HAP-1 (cell line): Measurements from ENCODE around the gene SPTBN4.
"Not testable (repeated sequence)": the region's sequence is repeated elsewhere in the genome, so short reads cannot be mapped to it uniquely, and the experiment has no call there.

ENCODE experiments used
- DNase-seq, 2 experiments: peaks; one replicate each; pipeline ENCODE4 v3.0.0-alpha.2; 2016 to 2020; ENCODE audit warnings: low spot score in 2 of 2
- H3K27me3 ChIP-seq: fragments of 250-450 bp; sonication (Bioruptor Pico); 2 replicates; pipeline ENCODE4 v1.5.1; 2020; ENCODE audit warnings: low read depth, mild to moderate bottlenecking, moderate library complexity
- H3K36me3 ChIP-seq: fragments of 250-450 bp; sonication (Bioruptor Pico); replicated peaks from 2 replicates; pipeline ENCODE4 v1.5.1; 2020; ENCODE audit warnings: mild to moderate bottlenecking
- H3K4me1 ChIP-seq: fragments of 250-450 bp; sonication (Bioruptor Pico); 2 replicates; pipeline ENCODE4 v1.5.1; 2020; ENCODE audit warnings: mild to moderate bottlenecking
- H3K4me3 ChIP-seq: fragments of 250-450 bp; sonication (Bioruptor Pico); 2 replicates; pipeline ENCODE4 v1.5.1; 2020; ENCODE audit warnings: mild to moderate bottlenecking, moderate library complexity
- H3K9me3 ChIP-seq: fragments of 250-450 bp; sonication (Bioruptor Pico); 2 replicates; pipeline ENCODE4 v1.5.1; 2020; ENCODE audit warnings: mild to moderate bottlenecking, moderate library complexity
- in situ Hi-C: fragments of 300-500 bp; cut with MboI; formaldehyde crosslinking; loops from 3 replicates; pipeline ENCODE4 v1.14.3; 2020; ENCODE audit warnings: low sequenced_read_pairs, inconsistent platforms, mixed read lengths

The SPTBN4 gene

GRCh38 chr19:40464059-40465024 lies 2.5 kb upstream of the SPTBN4 start:
- Histone ChIP-seq H3K4me3 (peak overlapping the region; percentile 68), H3K4me1 (peaks cover 11% of the 10 kb centered on the region), H3K27me3 (no peaks in the 10 kb centered on the region), H3K36me3 (no peaks in the 10 kb centered on the region), H3K9me3 (0 out of 2 replicates have a peak, but pooled peaks cover 2% of the 10 kb centered on the region)
- in situ Hi-C loops: no loop called here
- peak; percentile 76 to 93 for DNase-seq

GRCh38 chr19:40465025-40465556 lies 1.7 kb upstream of the SPTBN4 start:
- peaks cover 11% of the 10 kb centered on the region for H3K4me1 ChIP-seq
- no peaks in the 10 kb centered on the region for H3K36me3 ChIP-seq
- no peak for DNase-seq
- peak overlapping the region; percentile 68 for H3K4me3 ChIP-seq
- in situ Hi-C loops: no loop called here
- 0 out of 2 replicates have a peak, but pooled peaks cover 2% of the 10 kb centered on the region for H3K9me3 ChIP-seq
- no peaks in the 10 kb centered on the region for H3K27me3 ChIP-seq

GRCh38 chr19:40465557-40466218 lies 1.1 kb upstream of the SPTBN4 start, which contains the start of gene BLVRB:
Gene BLVRB (minus strand): TSS chr19:40465745. CDS start chr19:40465688, 57 bp downstream.
- in situ Hi-C loops: no loop called here
- H3K27me3 ChIP-seq: no peaks in the 10 kb centered on the region
- 0 out of 2 replicates have a peak, but pooled peaks cover 2% of the 10 kb centered on the region for H3K9me3 ChIP-seq
- peaks cover 11% of the 10 kb centered on the region for H3K4me1 ChIP-seq
- peak; percentile 97 to 100 for DNase-seq
- H3K4me3 ChIP-seq: peak within 1 kb of the TSS; percentile 68
- no peaks in the 10 kb centered on the region for H3K36me3 ChIP-seq

- no peak for DNase-seq
- Histone ChIP-seq H3K4me3 (peak overlapping the region; percentile 68), H3K27me3 (no peaks in the 10 kb centered on the region), H3K36me3 (no peaks in the 10 kb centered on the region), H3K9me3 (0 out of 2 replicates have a peak, but pooled peaks cover 2% of the 10 kb centered on the region), H3K4me1 (peaks cover 11% of the 10 kb centered on the region)
- in situ Hi-C loops: no loop called here
Measured at GRCh38 chr19:40466219-40466984, 399 bp upstream of the SPTBN4 start.

- Histone ChIP-seq H3K27me3 (no peaks in the 10 kb centered on the region), H3K36me3 (no peaks in the 10 kb centered on the region), H3K9me3 (0 out of 2 replicates have a peak, but pooled peaks cover 2% of the 10 kb centered on the region), H3K4me3 (no peak overlapping the region), H3K4me1 (peaks cover 11% of the 10 kb centered on the region)
- no peak for DNase-seq
- in situ Hi-C loops: no loop called here
Measured at GRCh38 chr19:40469011-40469410, 2.2 kb downstream of the SPTBN4 start.

GRCh38 chr19:40471111-40471510 lies 4.3 kb downstream of the SPTBN4 start:
- Histone ChIP-seq H3K4me3 (no peak overlapping the region), H3K4me1 (peaks cover 2% of the 10 kb centered on the region), H3K9me3 (0 out of 2 replicates have a peak, but pooled peaks cover under 1% of the 10 kb centered on the region), H3K36me3 (no peaks in the 10 kb centered on the region), H3K27me3 (no peaks in the 10 kb centered on the region)
- DNase-seq: no peak
- in situ Hi-C loops: no loop called here

- Histone ChIP-seq H3K9me3 (no peaks in the 10 kb centered on the region), H3K4me3 (no peak overlapping the region), H3K4me1 (no peaks in the 10 kb centered on the region), H3K36me3 (no peaks in the 10 kb centered on the region), H3K27me3 (no peaks in the 10 kb centered on the region)
- DNase-seq: no peak
- in situ Hi-C loops: no loop called here
Measured at GRCh38 chr19:40472516-40472915, 5.7 kb downstream of the SPTBN4 start.

- Histone ChIP-seq H3K27me3 (no peaks in the 10 kb centered on the region), H3K4me1 (no peaks in the 10 kb centered on the region), H3K36me3 (no peaks in the 10 kb centered on the region), H3K4me3 (no peak overlapping the region), H3K9me3 (no peaks in the 10 kb centered on the region)
- in situ Hi-C loops: no loop called here
- no peak for DNase-seq
Measured at GRCh38 chr19:40474737-40475136, 7.9 kb downstream of the SPTBN4 start.

GRCh38 chr19:40475878-40476644 lies 9.3 kb downstream of the SPTBN4 start:
- DNase-seq, H3K4me1 ChIP-seq, H3K9me3 ChIP-seq, H3K4me3 ChIP-seq, H3K27me3 ChIP-seq, H3K36me3 ChIP-seq, in situ Hi-C loops: not testable (repeated sequence)

- no peak for DNase-seq
- in situ Hi-C loops: no loop called here
- no peaks in the 10 kb centered on the region; the same call in 1 of the 2 replicates for H3K9me3 ChIP-seq
- peaks cover 7% of the 10 kb centered on the region for H3K4me1 ChIP-seq
- H3K36me3 ChIP-seq: no peaks in the 10 kb centered on the region
- H3K27me3 ChIP-seq: peaks cover 7% of the 10 kb centered on the region
- H3K4me3 ChIP-seq: no peak overlapping the region
Measured at GRCh38 chr19:40486017-40486416, 19.2 kb downstream of the SPTBN4 start.

GRCh38 chr19:40489882-40490230 lies 23.1 kb downstream of the SPTBN4 start:
- in situ Hi-C loops: no loop called here
- H3K27me3 ChIP-seq: peaks cover 2% of the 10 kb centered on the region; the same call in 1 of the 2 replicates
- no peaks in the 10 kb centered on the region; the same call in 1 of the 2 replicates for H3K9me3 ChIP-seq
- no peaks in the 10 kb centered on the region for H3K36me3 ChIP-seq
- DNase-seq: peak in 1 of 2 experiments; percentile 17
- H3K4me1 ChIP-seq: peaks cover 7% of the 10 kb centered on the region
- no peak overlapping the region for H3K4me3 ChIP-seq

GRCh38 chr19:40492274-40492673 lies 25.5 kb downstream of the SPTBN4 start:
- H3K4me3 ChIP-seq: no peak overlapping the region
- in situ Hi-C loops: no loop called here
- no peaks in the 10 kb centered on the region for H3K9me3 ChIP-seq
- DNase-seq: no peak
- H3K27me3 ChIP-seq: peaks cover 2% of the 10 kb centered on the region; the same call in 1 of the 2 replicates
- H3K4me1 ChIP-seq: peaks cover 7% of the 10 kb centered on the region
- H3K36me3 ChIP-seq: no peaks in the 10 kb centered on the region
